ENCODE data around the gene TNFSF8. TPM values are rescaled to one million over a fixed set of nuclear protein-coding genes. Genes with fewer than 3 reads are reported as not detected.

Gene TNFSF8
- total and polyA plus RNA-seq, 2 of the 4 experiments (the other 2 are of a cell fraction): not detected

GRCh38 chr9:114908104-114908622 is 22.2 kb downstream of the TNFSF8 start:
- TF ChIP-seq MAFK (IDR thresholded peaks at IDR 0.05; ENCODE audit: low read depth, low read length): no peak
- Histone ChIP-seq H2AK5ac (ENCODE audit: low read depth, low read length) (peak overlapping the region; percentile 18; the same call in 1 of the 2 replicates), H3K27ac (ENCODE audit: insufficient read depth, low read length) (no peak overlapping the region), H3K23ac (ENCODE audit: low read depth, low read length) (no peak overlapping the region), H3K4me3 (ENCODE audit: insufficient read depth, low read depth, low read length) (no peak overlapping the region), H3K36me3 (ENCODE audit: control insufficient read depth, insufficient read depth, low read length) (no peaks in the 10 kb centered on the region), H2AFZ (replicated peaks; ENCODE audit: low read length, poor library complexity) (no peak overlapping the region), H3K9me3 (ENCODE audit: control insufficient read depth, insufficient read depth, low read length) (no peaks in the 10 kb centered on the region), H4K5ac (ENCODE audit: low read depth, low read length) (no peak overlapping the region), H2AK9ac (replicated peaks; ENCODE audit: low read depth, low read length, poor library complexity) (no peak overlapping the region), H3K9me1 (ENCODE audit: insufficient read depth, low read length) (0 out of 2 replicates have a peak, but pooled peaks cover 4% of the 10 kb centered on the region), H4K8ac (ENCODE audit: low read depth in 2 of 2, low read length in 2 of 2) (no peak overlapping the region), H3K4ac (ENCODE audit: low read depth, low read length) (no peak overlapping the region; the same call in 1 of the 2 replicates), H3K56ac (ENCODE audit: extremely low read depth, insufficient read depth, low read length) (no peak overlapping the region), H2BK5ac (ENCODE audit: low read depth, low read length, poor library complexity, severe bottlenecking) (no peak overlapping the region), H3K4me1 (ENCODE audit: control insufficient read depth, insufficient read depth, low read length) (peaks cover 13% of the 10 kb centered on the region), H3K27me3 (ENCODE audit: control insufficient read depth, insufficient read depth, low read length) (peaks cover 2% of the 10 kb centered on the region; the same call in 1 of the 2 replicates), H3K18ac (ENCODE audit: low read depth, low read length) (peak overlapping the region; percentile 26; the same call in 1 of the 2 replicates), H3K14ac (replicated peaks; ENCODE audit: low read depth, low read length) (peak overlapping the region; percentile 13; the same call in 1 of the 2 replicates), H2BK15ac (ENCODE audit: low read depth, low read length) (no peak overlapping the region), H4K91ac (ENCODE audit: insufficient read depth, low read depth, low read length) (no peak overlapping the region), H2BK20ac (ENCODE audit: low read depth, low read length) (no peak overlapping the region), H2BK120ac (ENCODE audit: low read depth, low read length) (peak overlapping the region; percentile 11), H4K20me1 (ENCODE audit: insufficient read depth, low read length) (no peaks in the 10 kb centered on the region), H3K9ac (ENCODE audit: low read depth, low read length) (no peak overlapping the region), H3K4me2 (ENCODE audit: low read depth, low read length) (no peak overlapping the region), H3K79me1 (ENCODE audit: low read depth in 1 of 2, low read length in 2 of 2) (no peaks in the 10 kb centered on the region)
- no CpG with 5 or more reads among the region's 3 CpGs for WGBS, 2 experiments (ENCODE audit: extremely low coverage in 2 of 2, insufficient read length in 1 of 2)
- ATAC-seq (ENCODE audit: low read depth): peak; percentile 48
- ChIA-PET POLR2A (ENCODE audit: unreplicated experiment) (no interaction called here), CTCF (interaction anchor here (0.7 to 1.9 kb wide), 8 partner anchors 95 to 1603 kb away, joined by 3 to 7 read pairs (median 4); no protein-coding TSS in a partner anchor)
- in situ Hi-C loops (cut with MboI; ENCODE audit: low sequenced_read_pairs): loop anchor here (5.0 to 10.0 kb wide), 2 partner anchors 171 to 503 kb away; no protein-coding TSS in a partner anchor
- dilution Hi-C loops (cut with HindIII; ENCODE audit: low sequenced_read_pairs, unreplicated experiment): no loop called here
- intact Hi-C loops (cut with micrococcal nuclease): loop anchor here (10.0 kb wide), 2 partner anchors 473 to 503 kb away; no protein-coding TSS in a partner anchor
- DNase-seq: peak; percentile 52
- BruUV-seq (replicated peaks): no TSS peak

Measured in IMR-90 (cell line).